GM19324 (cell line): ENCODE data around the gene OAT.
A peak's percentile ranks its signal among the peaks of the same experiment; 100 is the strongest.

Experiments used
- ATAC-seq: cut with Tn5 transposase; IDR thresholded peaks from one replicate; pipeline ENCODE4 v1.9.1; 2021; ENCODE audit warnings: mild to moderate bottlenecking, moderate library complexity; ENCODE audit not compliant: unreplicated experiment, low FRiP score

Gene OAT

DNA sequence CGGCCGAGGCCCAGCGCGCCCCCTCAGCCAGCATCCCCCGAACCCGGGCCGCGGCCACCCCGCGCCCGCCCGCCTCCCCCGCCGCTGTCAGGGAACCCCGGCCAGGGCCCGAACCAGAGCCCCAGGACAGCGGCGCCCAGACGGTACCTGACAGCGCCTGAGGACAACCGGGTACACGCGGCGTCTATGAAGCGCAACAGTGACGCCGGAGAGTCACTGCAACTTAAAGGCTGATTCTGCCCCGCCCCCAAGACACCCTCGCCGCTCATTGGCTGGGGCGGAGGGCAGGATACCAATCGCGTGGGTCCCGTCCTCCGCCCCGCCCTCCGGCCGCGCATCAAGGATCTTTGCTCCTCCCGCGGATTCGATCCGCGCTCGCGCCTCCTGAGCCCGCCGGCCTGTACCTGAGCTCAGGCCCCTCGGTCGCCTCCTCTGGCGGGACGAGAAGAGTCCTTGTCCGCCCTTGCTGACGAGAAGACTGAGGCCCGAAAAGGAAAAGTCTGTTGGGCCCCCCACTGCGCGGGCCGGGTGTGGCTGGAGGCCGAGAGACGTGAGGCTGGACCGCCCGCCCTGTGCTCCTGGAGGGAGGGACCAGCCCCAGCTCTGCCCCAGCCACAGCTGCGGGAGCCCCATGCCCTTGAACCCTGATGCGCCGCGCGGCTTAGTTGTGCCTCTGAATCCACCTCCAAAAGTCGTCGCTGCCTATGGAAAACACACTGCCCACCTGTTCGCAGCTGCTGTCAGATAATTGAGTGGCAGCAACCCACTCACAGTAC lies at the start of gene OAT:
TSS of gene OAT (minus strand) at position 198 of the 776 bp plus-strand sequence. CDS start 6,752 bp downstream, outside the sequence.
- ATAC-seq = peak; percentile 94

DNA sequence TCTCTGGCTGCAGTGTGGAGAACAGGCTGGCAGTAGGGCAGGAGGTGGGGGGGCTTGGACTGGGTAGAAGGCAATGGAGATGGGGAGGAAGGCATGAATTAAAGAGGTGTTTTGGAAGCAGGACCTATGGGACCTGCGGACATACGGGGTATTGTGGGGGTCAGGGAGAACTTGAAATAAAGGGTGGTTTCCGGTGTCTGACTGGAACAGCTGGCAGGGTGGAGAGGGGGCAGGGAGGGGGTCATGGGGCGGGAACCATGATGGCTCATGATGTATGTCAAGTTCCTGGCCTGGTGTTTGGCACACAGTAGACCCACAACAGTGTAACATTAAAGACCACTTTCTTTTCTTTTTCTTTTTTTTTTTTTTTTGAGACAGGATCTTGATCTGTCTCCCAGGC lies 48.4 kb upstream of the OAT start:
- ATAC-seq = no peak

DNA sequence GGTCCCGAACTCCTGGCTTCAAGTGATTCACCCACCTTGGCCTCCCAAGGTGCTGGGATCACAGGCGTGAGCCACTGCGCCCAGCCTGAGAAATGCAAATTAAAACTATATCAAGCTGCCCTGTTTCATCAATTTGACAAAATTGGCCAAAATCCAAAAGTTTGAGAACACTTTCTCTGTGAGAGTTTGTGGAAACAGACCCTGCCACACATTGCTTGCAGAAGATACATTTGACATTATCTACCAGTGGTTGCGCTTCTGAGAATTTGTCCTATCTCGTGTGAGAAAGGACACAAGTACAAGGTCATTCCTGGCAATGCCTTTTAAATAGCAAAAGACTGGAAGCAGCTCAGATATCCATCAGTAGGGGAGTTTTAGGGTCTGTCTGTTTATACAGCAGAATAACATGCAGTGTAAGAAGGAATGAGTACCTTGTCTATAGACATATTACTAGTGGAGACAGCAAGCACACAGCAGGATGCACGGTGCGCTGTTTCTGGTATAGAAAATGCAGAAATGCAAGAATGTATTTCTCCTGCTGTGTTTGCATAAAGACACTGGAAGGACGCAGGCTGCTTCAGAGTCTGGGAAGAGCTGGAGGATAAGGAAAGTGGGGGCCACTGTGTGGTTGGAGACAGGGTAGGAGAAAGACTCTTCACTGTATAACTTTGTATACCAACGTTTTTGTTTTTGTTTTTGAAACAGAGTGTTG lies 47.2 kb upstream of the OAT start:
- no peak for ATAC-seq

DNA sequence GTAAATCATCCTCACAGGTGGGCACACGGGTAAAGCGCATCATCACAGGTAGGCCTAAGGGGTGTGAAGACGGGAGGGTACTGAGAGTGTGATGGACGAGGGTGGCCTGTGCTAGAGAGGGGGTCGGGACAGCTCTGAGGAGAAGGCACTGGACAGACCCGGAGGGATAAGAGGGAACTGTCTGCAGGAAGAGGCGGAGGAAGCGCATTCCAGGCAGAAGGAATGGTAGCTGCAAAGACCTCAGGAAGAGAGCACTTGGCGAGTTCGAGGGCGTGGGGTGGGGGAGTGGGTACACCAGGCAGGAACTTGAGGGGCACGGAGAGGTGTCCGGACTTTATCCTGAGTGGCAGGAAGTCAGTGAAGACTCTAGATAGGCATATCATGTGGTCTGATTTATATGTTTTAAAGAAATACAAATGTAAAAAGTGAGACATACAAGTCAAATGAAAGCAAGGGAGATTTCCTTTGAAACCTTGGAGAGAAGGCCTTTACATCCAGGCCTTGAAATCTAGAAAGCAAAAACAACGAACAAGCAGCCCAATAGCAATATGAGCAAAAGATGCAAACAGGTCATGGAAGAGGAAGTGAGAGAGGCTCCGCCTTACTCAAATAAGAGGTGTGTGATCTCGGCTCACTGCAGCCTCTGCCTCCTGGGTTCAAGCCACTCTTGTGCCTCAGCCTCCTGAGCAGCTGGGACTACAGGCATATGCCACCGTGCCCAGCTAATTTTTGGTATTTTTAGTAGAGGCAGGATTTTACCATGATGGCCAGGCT lies 46.5 kb upstream of the OAT start:
- ATAC-seq = no peak

DNA sequence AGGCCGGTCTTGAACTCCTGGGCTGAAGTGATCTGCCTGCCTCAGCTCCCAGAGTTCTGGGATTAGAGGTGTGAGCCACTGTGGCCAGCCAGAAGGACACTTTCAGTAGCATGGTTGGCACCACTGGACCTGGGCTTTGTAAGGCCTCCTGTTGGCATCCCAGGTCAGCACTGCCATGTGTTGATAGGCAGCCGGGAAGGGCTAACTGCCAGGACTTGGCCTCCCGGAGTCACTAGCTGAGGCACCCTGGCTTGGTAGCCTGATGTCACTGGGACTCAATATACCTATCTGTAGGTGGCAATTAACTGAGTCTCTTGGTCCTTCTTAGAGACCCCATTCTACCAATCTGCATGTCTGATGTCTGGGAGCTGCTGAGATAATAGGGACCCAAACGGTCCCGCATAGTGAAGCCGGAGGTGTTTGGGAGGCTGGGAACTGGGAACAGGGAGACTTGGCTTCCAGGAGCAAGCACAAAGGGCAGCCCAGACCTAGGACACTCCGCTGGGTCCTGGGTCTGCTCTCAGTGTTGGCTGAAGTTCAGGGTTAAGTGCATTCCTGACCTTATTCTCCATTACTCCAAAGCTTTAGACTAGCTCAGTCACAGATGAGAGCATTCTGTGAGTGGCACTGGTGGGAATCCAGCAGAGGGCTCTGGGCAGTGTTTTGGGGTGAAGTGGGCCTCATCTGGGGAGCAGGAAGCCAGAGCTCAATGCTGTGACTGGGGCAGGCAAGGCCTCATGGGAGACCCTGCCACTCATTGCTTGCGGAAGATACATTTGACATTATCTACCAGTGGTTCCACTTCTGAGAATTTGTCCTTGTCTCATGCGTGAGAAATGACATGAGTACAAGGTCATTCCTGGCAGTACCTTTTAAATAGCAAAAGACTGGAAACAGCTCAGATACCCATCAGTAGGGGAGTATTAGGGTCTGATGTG lies 45.6 kb upstream of the OAT start:
- ATAC-seq = no peak

DNA sequence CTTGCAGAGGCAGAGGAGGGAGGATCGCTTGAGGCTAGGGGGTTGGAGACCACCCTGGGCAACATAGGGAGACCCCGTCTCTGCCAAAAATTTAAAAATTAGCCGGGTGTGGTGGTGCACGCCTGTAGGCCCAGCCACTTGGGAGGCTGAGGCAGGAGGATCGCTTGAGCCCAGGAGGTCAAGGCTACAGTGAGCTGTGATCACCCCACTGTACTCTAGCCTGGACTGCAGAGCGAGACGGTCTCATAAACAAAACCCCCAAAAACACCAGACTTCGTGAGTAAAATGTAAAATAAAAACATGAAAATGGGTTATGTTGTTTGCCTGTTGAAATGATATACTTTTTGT lies 43.6 kb upstream of the OAT start:
- no peak for ATAC-seq

DNA sequence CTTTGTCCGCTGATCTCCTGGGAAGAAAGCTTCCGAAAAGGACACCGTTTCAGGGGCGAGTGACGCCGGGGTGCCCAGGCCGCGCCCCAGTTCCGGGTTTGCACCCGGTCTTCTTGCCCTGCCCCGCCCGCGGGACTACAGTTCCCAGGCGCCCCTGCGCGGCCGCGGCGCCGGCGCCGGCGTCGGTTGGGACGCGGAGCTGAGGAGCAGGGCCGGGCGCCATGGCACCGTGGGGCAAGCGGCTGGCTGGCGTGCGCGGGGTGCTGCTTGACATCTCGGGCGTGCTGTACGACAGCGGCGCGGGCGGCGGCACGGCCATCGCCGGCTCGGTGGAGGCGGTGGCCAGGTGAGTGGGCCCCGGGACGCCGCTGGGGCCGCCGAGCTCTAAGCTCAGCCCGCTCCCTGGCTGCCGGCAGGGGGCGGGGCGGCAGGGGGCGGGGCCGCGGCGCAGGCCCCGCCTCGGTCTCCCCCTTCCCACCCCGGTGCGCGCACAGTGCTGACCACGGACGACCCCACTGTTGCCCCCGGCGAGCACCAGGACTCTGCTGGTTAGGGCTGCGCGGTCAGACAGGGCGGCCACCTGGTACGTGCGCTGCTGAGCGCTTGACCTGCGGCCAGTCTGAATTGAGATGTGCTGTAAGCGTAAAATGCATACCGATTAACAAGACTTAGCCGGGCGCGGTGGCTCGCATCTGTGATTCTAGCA lies 43.1 kb upstream of the OAT start, which contains the start of gene LHPP:
TSS of gene LHPP (plus strand) at position 182 of the 706 bp plus-strand sequence. CDS start at position 222, 40 bp downstream.
- peak; percentile 97 for ATAC-seq

DNA sequence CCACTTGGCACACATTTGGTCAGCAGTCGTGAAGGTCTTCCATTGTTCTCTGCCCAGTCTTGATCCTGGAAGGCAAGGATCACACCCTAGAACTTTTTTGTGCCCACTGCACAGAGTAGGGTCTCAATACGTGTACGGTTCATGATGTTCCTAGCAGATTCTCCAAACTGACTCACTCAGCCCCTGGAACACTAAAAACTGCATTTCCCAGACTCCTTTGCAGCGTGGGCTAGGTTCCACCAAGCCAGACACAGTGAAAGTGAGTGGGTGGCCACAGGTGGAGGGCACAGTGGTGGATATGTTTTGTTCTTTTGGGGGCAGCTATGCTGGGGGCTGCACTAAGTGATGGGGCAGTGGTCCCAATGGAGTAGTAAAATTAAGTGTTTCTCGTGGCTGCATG lies 41.4 kb upstream of the OAT start:
- ATAC-seq = no peak

DNA sequence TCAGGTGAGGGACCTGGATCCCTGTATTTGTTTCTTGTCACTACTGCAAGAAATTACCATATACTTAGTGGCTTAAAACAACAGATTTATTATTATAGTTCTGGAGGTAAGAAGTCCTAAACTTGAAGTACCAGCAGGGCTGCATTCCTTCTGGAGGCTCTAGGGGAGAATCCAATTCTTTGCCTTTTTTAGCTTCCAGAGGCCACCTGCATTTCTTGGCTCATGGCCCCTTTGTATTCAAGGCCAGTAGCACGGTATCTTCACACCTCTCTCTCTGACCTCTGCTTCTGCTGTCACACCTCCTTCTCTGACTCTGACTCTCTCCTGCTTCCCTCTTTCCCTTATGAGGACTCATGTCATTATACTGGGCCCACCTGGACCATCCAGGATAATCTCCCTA lies 40.7 kb upstream of the OAT start:
- no peak for ATAC-seq

DNA sequence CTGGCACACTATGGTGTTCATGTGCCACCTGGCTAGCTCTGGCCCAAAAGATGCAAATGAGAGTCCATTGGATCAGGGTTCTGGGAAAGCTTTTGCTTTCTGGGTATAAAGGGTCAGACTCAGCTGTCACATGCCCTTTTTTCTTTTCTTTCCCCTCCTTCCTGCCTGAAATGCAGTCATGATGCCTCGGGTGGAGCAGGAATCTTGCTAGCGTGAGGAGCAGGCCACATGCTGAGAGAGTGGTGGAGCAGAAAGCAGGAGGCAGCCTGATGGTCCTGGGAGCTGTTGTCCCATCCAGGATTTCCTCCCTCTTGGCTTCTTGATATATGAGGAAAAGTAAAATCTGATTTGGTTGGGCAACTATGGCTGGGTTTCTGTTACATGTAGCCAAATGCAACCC lies 40.2 kb upstream of the OAT start:
- ATAC-seq = no peak

DNA sequence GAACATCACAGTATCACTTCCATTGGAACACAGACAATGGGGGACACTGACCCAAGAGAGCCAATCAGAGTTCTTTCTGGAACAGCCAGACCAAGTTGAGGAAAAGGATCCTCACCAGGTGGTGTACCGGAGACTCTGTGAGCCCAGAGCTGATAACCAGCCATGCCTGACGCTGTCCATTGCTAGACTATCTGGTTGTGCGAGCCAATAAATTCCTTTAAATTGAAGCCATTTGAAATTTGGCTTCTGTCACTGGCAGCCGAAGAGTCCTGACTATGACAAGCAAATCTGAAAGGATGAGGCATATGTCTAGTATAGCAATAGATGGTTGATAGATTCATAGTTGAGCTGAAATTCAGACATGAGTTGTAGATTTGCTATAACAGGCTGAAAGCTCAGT lies 39.8 kb upstream of the OAT start:
- no peak for ATAC-seq

DNA sequence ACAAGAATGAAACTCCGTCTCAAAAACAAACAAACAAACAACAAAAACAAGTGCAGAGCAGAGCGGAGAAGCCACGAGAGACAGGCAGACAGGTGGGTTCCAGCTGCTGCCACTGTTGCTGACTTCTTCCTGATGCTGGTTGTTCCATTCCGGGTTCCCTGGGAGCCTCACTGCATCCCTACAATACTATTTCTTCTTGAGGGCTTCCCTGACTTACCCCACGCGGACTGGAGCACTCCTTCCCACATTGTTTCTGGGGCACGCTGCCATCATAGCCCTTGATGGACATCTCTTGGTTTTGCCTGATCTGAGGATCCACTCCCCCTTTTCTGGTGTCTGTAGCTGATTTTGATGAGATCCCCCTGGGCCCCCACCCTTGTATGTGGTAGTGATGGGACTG lies 36.7 kb upstream of the OAT start:
- ATAC-seq = no peak

DNA sequence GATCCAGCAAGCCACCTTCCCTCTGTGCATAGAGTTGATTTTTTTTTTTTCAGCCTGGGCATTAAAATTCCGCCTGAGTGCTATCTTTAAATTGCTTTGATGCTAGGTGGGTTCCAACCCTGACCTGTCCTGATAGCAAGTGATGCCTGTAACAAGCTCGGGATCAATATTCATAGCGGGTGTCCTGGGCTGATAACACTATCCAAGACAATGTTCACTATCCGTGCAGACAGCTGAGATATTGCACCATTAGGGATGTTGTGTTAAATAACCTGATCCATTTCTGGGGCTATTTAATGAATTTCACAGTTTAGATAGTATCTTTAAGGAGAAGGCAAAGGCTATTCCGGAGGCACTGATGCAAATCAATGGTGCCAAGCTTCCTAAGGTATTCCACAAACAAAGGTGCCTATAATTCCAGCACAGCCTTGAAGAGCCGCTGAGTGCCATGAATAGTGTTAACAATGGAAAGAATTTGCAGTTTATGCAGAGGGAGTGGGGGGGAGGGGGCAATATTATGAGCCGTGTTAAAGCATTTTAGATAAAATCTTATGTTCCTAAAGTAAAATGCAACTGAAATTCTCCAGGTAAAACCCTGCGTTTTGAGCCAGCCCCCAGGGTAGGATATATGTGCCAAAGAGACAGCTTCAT lies 35.4 kb upstream of the OAT start:
- ATAC-seq = no peak

DNA sequence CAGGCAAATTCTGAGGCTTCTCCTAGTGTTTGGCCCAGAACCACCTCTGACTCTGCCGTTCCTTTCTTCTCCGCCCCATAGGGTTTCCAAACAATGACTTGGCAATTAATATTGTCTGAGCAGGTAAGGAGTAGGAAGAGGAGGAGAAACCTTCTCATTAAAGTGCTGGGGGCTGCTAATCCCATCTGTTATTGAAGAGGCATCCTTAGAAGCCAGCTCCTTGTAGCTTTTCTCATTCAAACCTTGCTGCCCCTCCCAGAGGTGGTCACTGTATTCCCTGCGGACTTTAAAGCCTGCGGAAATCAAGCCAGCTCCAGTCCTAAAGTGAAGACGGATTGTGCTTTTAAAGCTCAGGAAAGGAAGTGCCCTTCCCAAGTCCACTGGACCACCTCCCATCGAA lies 32.6 kb upstream of the OAT start:
- no peak for ATAC-seq

DNA sequence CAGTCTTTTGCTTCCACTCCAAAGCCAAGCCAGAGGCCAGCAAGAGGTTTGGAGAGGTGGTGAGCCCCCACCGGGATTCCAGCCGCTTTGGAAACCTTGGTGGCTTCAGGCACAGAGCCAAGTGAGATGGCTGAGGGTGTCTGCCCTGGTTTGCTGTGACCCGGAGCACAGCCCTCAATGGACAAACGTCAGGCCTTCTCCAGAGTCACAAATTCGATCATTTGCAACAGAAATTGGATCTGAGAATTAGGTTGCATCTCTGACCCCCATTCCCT lies 32.0 kb upstream of the OAT start:
- no peak for ATAC-seq

DNA sequence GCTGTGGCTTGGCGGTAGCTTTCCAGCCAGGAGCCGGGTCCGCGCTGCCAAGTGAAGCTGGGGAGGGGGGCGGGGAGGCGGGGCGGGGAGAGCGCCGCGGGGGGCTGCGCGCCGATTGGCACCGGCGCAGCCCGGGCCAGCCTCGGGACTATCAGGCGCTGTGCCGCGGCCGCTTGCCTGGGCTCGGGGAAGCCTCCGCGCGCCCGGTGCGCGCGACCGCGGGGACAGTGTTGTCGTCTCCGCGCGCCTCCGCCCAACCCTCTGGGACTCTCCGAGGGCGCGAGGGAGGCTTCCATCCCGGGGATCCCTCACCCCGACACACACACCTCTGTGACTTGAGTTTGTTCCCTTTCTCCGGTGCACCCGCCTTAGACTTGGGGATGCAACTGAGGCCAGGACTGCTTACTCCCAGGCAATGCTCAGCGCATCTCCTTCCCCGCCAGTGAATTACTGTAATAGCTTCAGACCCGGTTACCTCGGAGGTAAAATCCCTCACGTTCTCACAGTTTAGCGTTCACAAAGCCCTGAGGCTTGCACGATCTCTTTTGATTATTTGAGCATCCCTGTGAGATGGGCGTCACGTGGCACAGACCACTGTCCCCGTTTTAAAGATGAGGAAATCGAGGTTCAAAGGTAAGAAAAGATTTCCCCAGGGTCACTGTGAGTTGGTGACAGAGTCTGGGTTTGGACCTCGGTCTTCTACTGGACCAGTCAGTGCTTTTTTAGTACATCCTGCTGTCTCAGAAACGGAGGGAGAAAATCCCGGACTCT lies 31.5 kb upstream of the OAT start, which contains the start of gene NKX1-2:
TSS of gene NKX1-2 (minus strand) at position 24 of the 771 bp plus-strand sequence. CDS start 92 bp downstream, outside the sequence.
- ATAC-seq = no peak

DNA sequence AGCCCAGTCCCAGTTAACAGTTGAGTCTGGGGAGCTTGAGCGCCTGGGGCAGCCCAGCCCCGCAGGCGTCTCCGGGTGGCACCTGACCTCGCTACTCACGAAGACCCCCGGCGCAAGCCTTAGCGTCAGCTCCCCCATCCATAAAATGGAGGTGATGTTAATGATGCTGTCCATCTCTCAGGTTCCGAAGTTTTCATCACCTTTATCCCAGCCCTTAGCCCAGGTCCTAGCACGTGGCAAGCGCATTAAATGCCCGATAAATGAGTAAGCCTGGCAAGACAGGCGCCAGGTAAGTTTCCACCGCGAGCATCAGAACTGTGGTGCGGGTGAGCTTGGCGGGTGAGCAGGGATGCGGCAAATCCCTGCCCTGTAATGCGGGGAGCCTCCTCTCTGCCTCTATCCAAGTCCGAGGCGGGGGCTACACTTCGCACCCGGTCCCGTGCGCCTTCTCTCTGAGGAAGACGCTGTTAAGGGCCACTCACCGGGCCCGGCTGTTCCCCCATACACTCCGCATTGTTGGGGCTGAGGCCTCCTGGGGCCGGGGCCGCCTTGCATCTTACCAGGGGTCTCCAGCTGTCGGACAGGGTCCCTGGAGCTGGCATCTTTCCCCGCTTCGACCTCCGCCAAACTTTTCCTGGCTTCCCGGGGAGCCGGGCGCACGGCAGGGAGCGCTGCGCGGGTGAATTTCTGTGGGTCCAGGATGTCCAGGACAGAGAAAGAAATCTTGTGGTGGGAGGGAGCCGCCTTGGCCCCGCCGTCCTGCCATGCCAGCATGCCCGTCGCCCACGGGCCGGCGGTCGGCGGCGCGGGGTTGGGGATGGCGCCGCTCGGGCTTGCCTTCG lies 30.7 kb upstream of the OAT start:
- no peak for ATAC-seq
